ENCODE data around the gene ANKRD23.

The ANKRD23 gene

GRCh38 chr2:96822786-96823185 lies 21.0 kb downstream of the ANKRD23 start:
- Histone ChIP-seq H3K27ac (ENCODE audit: low read depth, low read length) (no peak overlapping the region), H3K27me3 (ENCODE audit: insufficient read depth, low read length) (no peaks in the 10 kb centered on the region), H3K4me1 (ENCODE audit: control insufficient read depth, insufficient read depth, low read length, unreplicated experiment) (no peaks in the 10 kb centered on the region), H3K79me2 (ENCODE audit: control insufficient read depth, insufficient read depth, low read length, unreplicated experiment) (no peaks in the 10 kb centered on the region), H3K4me3 (ENCODE audit: low read depth, low read length) (no peak overlapping the region), H3K36me3 (ENCODE audit: insufficient read depth, low read length) (no peaks in the 10 kb centered on the region), H2AFZ (ENCODE audit: low read length, unreplicated experiment) (no peak overlapping the region)

- no peak overlapping the region for H3K27ac ChIP-seq (ENCODE audit: low read depth, low read length)
- H3K27me3 ChIP-seq (ENCODE audit: insufficient read depth, low read length): no peaks in the 10 kb centered on the region
- H3K36me3 ChIP-seq (ENCODE audit: insufficient read depth, low read length): no peaks in the 10 kb centered on the region
- H3K79me2 ChIP-seq (ENCODE audit: control insufficient read depth, insufficient read depth, low read length, unreplicated experiment): no peaks in the 10 kb centered on the region
- no peak overlapping the region for H2AFZ ChIP-seq (ENCODE audit: low read length, unreplicated experiment)
- no peak overlapping the region for H3K4me3 ChIP-seq (ENCODE audit: low read depth, low read length)
- peaks cover 7% of the 10 kb centered on the region for H3K4me1 ChIP-seq (ENCODE audit: control insufficient read depth, insufficient read depth, low read length, unreplicated experiment)
Measured at GRCh38 chr2:96821113-96821675, 22.6 kb downstream of the ANKRD23 start.

GRCh38 chr2:96819876-96820511 lies 23.8 kb downstream of the ANKRD23 start:
- peaks cover 10% of the 10 kb centered on the region for H3K4me1 ChIP-seq (ENCODE audit: control insufficient read depth, insufficient read depth, low read length, unreplicated experiment)
- no peaks in the 10 kb centered on the region for H3K79me2 ChIP-seq (ENCODE audit: control insufficient read depth, insufficient read depth, low read length, unreplicated experiment)
- no peaks in the 10 kb centered on the region for H3K27me3 ChIP-seq (ENCODE audit: insufficient read depth, low read length)
- H3K27ac ChIP-seq (ENCODE audit: low read depth, low read length): no peak overlapping the region
- no peaks in the 10 kb centered on the region for H3K36me3 ChIP-seq (ENCODE audit: insufficient read depth, low read length)
- H3K4me3 ChIP-seq (ENCODE audit: low read depth, low read length): no peak overlapping the region
- no peak overlapping the region for H2AFZ ChIP-seq (ENCODE audit: low read length, unreplicated experiment)

- H3K27me3 ChIP-seq (ENCODE audit: insufficient read depth, low read length): no peaks in the 10 kb centered on the region
- no peaks in the 10 kb centered on the region for H3K36me3 ChIP-seq (ENCODE audit: insufficient read depth, low read length)
- no peaks in the 10 kb centered on the region for H3K79me2 ChIP-seq (ENCODE audit: control insufficient read depth, insufficient read depth, low read length, unreplicated experiment)
- no peak overlapping the region for H3K27ac ChIP-seq (ENCODE audit: low read depth, low read length)
- H2AFZ ChIP-seq (ENCODE audit: low read length, unreplicated experiment): no peak overlapping the region
- peaks cover 11% of the 10 kb centered on the region for H3K4me1 ChIP-seq (ENCODE audit: control insufficient read depth, insufficient read depth, low read length, unreplicated experiment)
- no peak overlapping the region for H3K4me3 ChIP-seq (ENCODE audit: low read depth, low read length)
Measured at GRCh38 chr2:96819128-96819875, 24.5 kb downstream of the ANKRD23 start.

GRCh38 chr2:96817882-96818281 lies 25.9 kb downstream of the ANKRD23 start:
- Histone ChIP-seq H3K36me3 (ENCODE audit: insufficient read depth, low read length) (no peaks in the 10 kb centered on the region), H3K79me2 (ENCODE audit: control insufficient read depth, insufficient read depth, low read length, unreplicated experiment) (no peaks in the 10 kb centered on the region), H2AFZ (ENCODE audit: low read length, unreplicated experiment) (no peak overlapping the region), H3K27me3 (ENCODE audit: insufficient read depth, low read length) (no peaks in the 10 kb centered on the region), H3K27ac (ENCODE audit: low read depth, low read length) (no peak overlapping the region), H3K4me3 (ENCODE audit: low read depth, low read length) (no peak overlapping the region), H3K4me1 (ENCODE audit: control insufficient read depth, insufficient read depth, low read length, unreplicated experiment) (peaks cover 11% of the 10 kb centered on the region)

- Histone ChIP-seq H3K4me1 (ENCODE audit: control insufficient read depth, insufficient read depth, low read length, unreplicated experiment) (peaks cover 14% of the 10 kb centered on the region), H3K79me2 (ENCODE audit: control insufficient read depth, insufficient read depth, low read length, unreplicated experiment) (no peaks in the 10 kb centered on the region), H3K27ac (ENCODE audit: low read depth, low read length) (no peak overlapping the region)
Measured at GRCh38 chr2:96816836-96817702, 26.8 kb downstream of the ANKRD23 start.

GRCh38 chr2:96816127-96816835 lies 27.5 kb downstream of the ANKRD23 start, which contains the start of gene CNNM3:
CNNM3 (plus strand) TSS chr2:96816268; CDS start chr2:96816278, 10 bp downstream.
- no peak within 1 kb of the TSS for H3K27ac ChIP-seq (ENCODE audit: low read depth, low read length)
- H2AFZ ChIP-seq (ENCODE audit: low read length, unreplicated experiment): peak within 1 kb of the TSS; percentile 80
- H3K27me3 ChIP-seq (ENCODE audit: insufficient read depth, low read length): no peaks in the 10 kb centered on the region
- no peaks in the 10 kb centered on the region for H3K79me2 ChIP-seq (ENCODE audit: control insufficient read depth, insufficient read depth, low read length, unreplicated experiment)
- H3K36me3 ChIP-seq (ENCODE audit: insufficient read depth, low read length): no peaks in the 10 kb centered on the region
- peak within 1 kb of the TSS; percentile 83 for H3K4me3 ChIP-seq (ENCODE audit: low read depth, low read length)
- peaks cover 15% of the 10 kb centered on the region for H3K4me1 ChIP-seq (ENCODE audit: control insufficient read depth, insufficient read depth, low read length, unreplicated experiment)

More at GRCh38 chr2:96816836-96817702, 26.8 kb downstream of the ANKRD23 start:
- Histone ChIP-seq H3K4me3 (ENCODE audit: low read depth, low read length) (peak overlapping the region; percentile 83), H3K27me3 (ENCODE audit: insufficient read depth, low read length) (no peaks in the 10 kb centered on the region), H2AFZ (ENCODE audit: low read length, unreplicated experiment) (peak overlapping the region; percentile 56), H3K36me3 (ENCODE audit: insufficient read depth, low read length) (no peaks in the 10 kb centered on the region)

- H3K4me1 ChIP-seq (ENCODE audit: control insufficient read depth, insufficient read depth, low read length, unreplicated experiment): peaks cover 15% of the 10 kb centered on the region
- H3K27ac ChIP-seq (ENCODE audit: low read depth, low read length): no peak overlapping the region
Measured at GRCh38 chr2:96815326-96816126, 28.3 kb downstream of the ANKRD23 start.

GRCh38 chr2:96813656-96814055 lies 30.2 kb downstream of the ANKRD23 start:
- Histone ChIP-seq H3K27ac (ENCODE audit: low read depth, low read length) (no peak overlapping the region), H3K27me3 (ENCODE audit: insufficient read depth, low read length) (no peaks in the 10 kb centered on the region), H3K4me1 (ENCODE audit: control insufficient read depth, insufficient read depth, low read length, unreplicated experiment) (peaks cover 15% of the 10 kb centered on the region), H3K4me3 (ENCODE audit: low read depth, low read length) (no peak overlapping the region), H3K36me3 (ENCODE audit: insufficient read depth, low read length) (no peaks in the 10 kb centered on the region), H3K79me2 (ENCODE audit: control insufficient read depth, insufficient read depth, low read length, unreplicated experiment) (no peaks in the 10 kb centered on the region), H2AFZ (ENCODE audit: low read length, unreplicated experiment) (no peak overlapping the region)

More at GRCh38 chr2:96815326-96816126, 28.3 kb downstream of the ANKRD23 start:
- Histone ChIP-seq H3K36me3 (ENCODE audit: insufficient read depth, low read length) (no peaks in the 10 kb centered on the region), H3K4me3 (ENCODE audit: low read depth, low read length) (peak overlapping the region; percentile 83), H2AFZ (ENCODE audit: low read length, unreplicated experiment) (peak overlapping the region; percentile 80), H3K79me2 (ENCODE audit: control insufficient read depth, insufficient read depth, low read length, unreplicated experiment) (no peaks in the 10 kb centered on the region), H3K27me3 (ENCODE audit: insufficient read depth, low read length) (no peaks in the 10 kb centered on the region)

All from ACC112 (cell line).